Uterus (tissue), 2 donors: ENCODE data around the gene TOR4A.

ENCODE experiments used
- CTCF ChIP-seq, 4 experiments: fragments of 200-600 bp in 2 of 4; fragments of 450-650 bp in 2 of 4; sonication (generic) in 2 of 4; IDR thresholded peaks; one replicate each; pipeline ENCODE4 v1.5.1; 2016 to 2019; ENCODE audit warnings: antibody characterized with exemption in 4 of 4, mild to moderate bottlenecking in 2 of 4, moderate library complexity in 1 of 4
- POLR2A ChIP-seq, 2 donors: fragments of 450-650 bp; IDR thresholded peaks; one replicate each; pipeline ENCODE4 v1.6.1; 2016; ENCODE audit warnings: antibody characterized with exemption in 2 of 2, mild to moderate bottlenecking in 1 of 2, moderate library complexity in 1 of 2

GRCh38 chr9:137233143-137233980 lies 44.2 kb upstream of the TOR4A start:
- no peak for TF ChIP-seq POLR2A (IDR thresholded peaks at IDR 0.05)
- TF ChIP-seq CTCF (IDR thresholded peaks at IDR 0.05): no peak
